ENCODE data around the gene MRFAP1. TPM values are rescaled to one million over a fixed set of nuclear protein-coding genes. Genes with fewer than 3 reads are reported as not detected.

The MRFAP1 gene
- total and polyA plus RNA-seq, 2 donors (not counting 1 experiment from before 2014, with no cell fraction given): 54.8 to 113 TPM

DNA sequence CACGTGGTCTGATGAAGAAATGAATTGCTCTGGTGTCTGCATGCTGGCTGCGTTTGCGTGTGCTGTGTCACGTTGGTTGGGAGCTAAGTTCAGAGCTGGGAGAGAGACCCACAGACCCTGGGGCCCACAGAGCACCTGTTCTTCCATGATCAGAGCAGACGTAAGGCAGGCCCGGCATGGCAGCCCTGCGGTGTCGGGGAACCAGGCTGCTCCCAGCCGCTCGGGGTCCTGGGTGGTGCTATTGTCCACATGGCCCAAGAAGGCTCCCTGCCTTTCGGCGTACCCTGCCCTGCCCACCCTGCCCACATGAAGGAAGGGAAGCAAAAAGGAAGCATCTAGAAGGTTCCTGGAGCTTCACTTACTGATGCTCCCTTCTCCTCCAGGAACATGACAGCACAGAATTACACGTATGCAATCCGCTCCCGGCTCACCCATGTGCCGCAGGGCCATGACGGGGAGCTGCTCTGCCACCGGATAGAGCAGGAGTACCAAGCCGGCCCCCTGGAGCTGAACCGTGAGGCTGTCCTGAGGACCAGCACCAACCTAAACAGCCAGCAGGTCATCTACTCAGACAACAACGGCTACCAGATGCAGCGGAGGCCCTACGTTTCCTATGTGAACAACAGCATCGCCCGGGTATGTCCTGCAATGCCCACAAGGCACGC lies 30.9 kb upstream of the MRFAP1 start:
- H2AFZ ChIP-seq (ENCODE audit: insufficient read depth, low read depth, low read length, poor library complexity, severe bottlenecking): no peak overlapping the region
- Mint-ChIP-seq H3K9me3 (ENCODE audit: insufficient read depth) (no peaks in the 10 kb centered on the region), H3K4me3 (no peak overlapping the region), H3K27ac (no peak overlapping the region), H3K27me3 (no peaks in the 10 kb centered on the region), H3K4me1 (peaks cover 2% of the 10 kb centered on the region)
- no peaks in the 10 kb centered on the region for H3K79me2 ChIP-seq (ENCODE audit: control insufficient read depth, insufficient read depth, low read length)
- CTCF ChIA-PET: interaction anchor here (0.6 kb wide), 1 partner anchor 30 kb away, joined by 3 read pairs; no protein-coding TSS in a partner anchor
- 95% methylated on average over 26 of the region's 26 CpGs for WGBS (ENCODE audit: insufficient coverage)
- H4K20me1 ChIP-seq (ENCODE audit: control insufficient read depth, insufficient read depth, low read length, poor library complexity, severe bottlenecking): no peaks in the 10 kb centered on the region
- no peak overlapping the region for H3K4me2 ChIP-seq (replicated peaks; ENCODE audit: low read depth, low read length, poor library complexity, severe bottlenecking)
- no peaks in the 10 kb centered on the region for H3K27me3 ChIP-seq (replicated peaks in 1 of 4; ENCODE audit: control extremely low read depth in 1 of 4, control insufficient read depth in 3 of 4, insufficient read depth in 4 of 4, low read length in 3 of 4)
- POLR2A ChIA-PET: no interaction called here
- H3K9ac ChIP-seq (ENCODE audit: low read length): no peak overlapping the region
- no peak for DNase-seq
- H3K9me3 ChIP-seq (ENCODE audit: control extremely low read depth in 1 of 3, control insufficient read depth in 2 of 3, insufficient read depth in 1 of 3, low read length in 2 of 3): peaks cover 0 to 22% (median 6%) of the 10 kb centered on the region in 3 donors
- H3K27ac ChIP-seq (ENCODE audit: low read length in 2 of 2): no peak overlapping the region
- ATAC-seq (ENCODE audit: low read depth): no peak
- no peak overlapping the region for H3K4me3 ChIP-seq (ENCODE audit: control extremely low read depth in 1 of 5, extremely low read depth in 1 of 5, insufficient read depth in 1 of 5, low read depth in 2 of 5, low read length in 4 of 5)
- peaks cover 7 to 85% of the 10 kb centered on the region in 2 experiments for H3K36me3 ChIP-seq (replicated peaks in 1 of 2; ENCODE audit: control extremely low read depth in 1 of 2, control insufficient read depth in 1 of 2, extremely low read depth in 1 of 2, insufficient read depth in 2 of 2, low read length in 1 of 2)
- no peak for TF ChIP-seq CTCF (IDR thresholded peaks at IDR 0.05)
- no peaks in the 10 kb centered on the region for H3K4me1 ChIP-seq (ENCODE audit: control insufficient read depth in 2 of 2, insufficient read depth in 2 of 2, low read length in 2 of 2)
- intact Hi-C loops (cut with micrococcal nuclease): no loop called here

DNA sequence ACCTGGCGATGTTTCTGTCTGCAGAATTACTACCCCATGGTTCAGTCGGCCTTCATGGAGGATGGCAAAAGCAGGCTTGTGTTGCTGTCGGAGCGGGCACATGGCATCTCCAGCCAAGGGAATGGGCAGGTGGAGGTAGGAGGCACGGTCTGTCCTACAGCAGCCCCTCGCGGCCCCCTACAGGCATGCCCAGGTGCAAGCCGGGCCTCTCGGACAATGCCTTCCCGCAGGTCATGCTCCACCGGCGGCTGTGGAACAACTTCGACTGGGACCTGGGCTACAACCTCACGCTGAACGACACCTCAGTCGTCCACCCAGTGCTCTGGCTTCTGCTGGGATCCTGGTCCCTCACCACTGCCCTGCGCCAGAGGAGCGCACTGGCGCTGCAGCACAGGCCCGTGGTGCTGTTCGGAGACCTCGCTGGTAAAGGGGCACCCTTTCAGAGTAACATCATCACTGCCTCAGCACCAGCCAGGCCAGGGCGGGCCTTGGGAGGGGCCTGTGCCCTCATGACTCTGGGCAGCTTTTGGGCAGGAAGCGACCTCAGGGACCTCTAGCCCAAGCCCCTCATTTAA lies 29.5 kb upstream of the MRFAP1 start:
- H3K9me3 ChIP-seq (ENCODE audit: control extremely low read depth in 1 of 3, control insufficient read depth in 2 of 3, insufficient read depth in 1 of 3, low read length in 2 of 3): peaks cover 0 to 11% (median 0%) of the 10 kb centered on the region in 3 donors
- H3K27ac Mint-ChIP-seq: no peak overlapping the region
- TF ChIP-seq EZH2 (IDR thresholded peaks at IDR 0.05; ENCODE audit: borderline replicate concordance, insufficient read depth, low read depth, low read length, poor library complexity, severe bottlenecking) (no peak), CTCF (IDR thresholded peaks at IDR 0.05) (no peak)
- H3K9ac ChIP-seq (ENCODE audit: low read length): no peak overlapping the region
- H3K4me3 Mint-ChIP-seq: no peak overlapping the region
- no peak overlapping the region for H3K4me3 ChIP-seq (ENCODE audit: control extremely low read depth in 1 of 5, extremely low read depth in 1 of 5, insufficient read depth in 1 of 5, low read depth in 2 of 5, low read length in 4 of 5)
- no peaks in the 10 kb centered on the region for H3K27me3 ChIP-seq (replicated peaks in 1 of 4; ENCODE audit: control extremely low read depth in 1 of 4, control insufficient read depth in 3 of 4, insufficient read depth in 4 of 4, low read length in 3 of 4)
- H3K79me2 ChIP-seq (ENCODE audit: control insufficient read depth, insufficient read depth, low read length): no peaks in the 10 kb centered on the region
- 98% methylated on average over 24 of the region's 24 CpGs for WGBS (ENCODE audit: insufficient coverage)
- no peak overlapping the region for H3K4me2 ChIP-seq (replicated peaks; ENCODE audit: low read depth, low read length, poor library complexity, severe bottlenecking)
- no peaks in the 10 kb centered on the region for H3K9me3 Mint-ChIP-seq (ENCODE audit: insufficient read depth)
- no peak overlapping the region for H3K27ac ChIP-seq (ENCODE audit: low read length in 2 of 2)
- no peak overlapping the region for H2AFZ ChIP-seq (ENCODE audit: insufficient read depth, low read depth, low read length, poor library complexity, severe bottlenecking)
- intact Hi-C loops (cut with micrococcal nuclease): no loop called here
- H3K4me1 Mint-ChIP-seq: peaks cover 2% of the 10 kb centered on the region
- no peak for DNase-seq
- peaks cover 2 to 80% of the 10 kb centered on the region in 2 experiments for H3K36me3 ChIP-seq (replicated peaks in 1 of 2; ENCODE audit: control extremely low read depth in 1 of 2, control insufficient read depth in 1 of 2, extremely low read depth in 1 of 2, insufficient read depth in 2 of 2, low read length in 1 of 2)
- H4K20me1 ChIP-seq (ENCODE audit: control insufficient read depth, insufficient read depth, low read length, poor library complexity, severe bottlenecking): no peaks in the 10 kb centered on the region
- ATAC-seq (ENCODE audit: low read depth): no peak
- H3K4me1 ChIP-seq (ENCODE audit: control insufficient read depth in 2 of 2, insufficient read depth in 2 of 2, low read length in 2 of 2): no peaks in the 10 kb centered on the region
- ChIA-PET CTCF (no interaction called here), POLR2A (no interaction called here)
- H3K27me3 Mint-ChIP-seq: no peaks in the 10 kb centered on the region

Measured in B cell (primary cell).